Naive thymus-derived CD8-positive, alpha-beta T cell (primary cell): ENCODE data around the gene STXBP3. TPM values are rescaled to one million over a fixed set of nuclear protein-coding genes. Genes with fewer than 3 reads are reported as not detected.

Source experiments
- ATAC-seq, 2 donors: fragments of 150-1000 bp; cut with Tn5 transposase in 1 of 2; sonication (Bioruptor Pico), chemical (Tn5 transposase) in 1 of 2; 1 replicate in 1 of 2; 2 replicates in 1 of 2; pipeline ENCODE4 v1.10.0; 2021; ENCODE audit warnings: mild to moderate bottlenecking in 2 of 2, moderate library complexity in 2 of 2
- POLR2A ChIA-PET: fragments of 350-600 bp; sonication (Branson Sonifier 250); formaldehyde crosslinking; loops from one replicate; lab custom pipeline; 2021; ENCODE audit warnings: antibody characterized with exemption; lab: Charles Lee
- DNase-seq, 10 donors: peaks; one replicate each; pipeline versions ENCODE4 v3.0.0 to v3.0.0-alpha.2; 2020 to 2022
- H3K27ac Mint-ChIP-seq, 10 donors: one replicate each; pipeline ENCODE4 v1.8.0; 2020 to 2022; ENCODE audit warnings: mild to moderate bottlenecking in 10 of 10, mixed read lengths in 10 of 10, moderate library complexity in 4 of 10, inconsistent platforms in 1 of 10
- H3K27me3 Mint-ChIP-seq, 5 donors: one replicate each; pipeline ENCODE4 v1.8.0; 2021 to 2022; ENCODE audit warnings: mixed read lengths in 5 of 5
- H3K36me3 Mint-ChIP-seq, 3 donors: one replicate each; pipeline ENCODE4 v1.8.0; 2020 to 2022; ENCODE audit warnings: mixed read lengths in 3 of 3, mild to moderate bottlenecking in 2 of 3, inconsistent platforms in 1 of 3
- H3K4me1 Mint-ChIP-seq, 4 donors: one replicate each; pipeline ENCODE4 v1.8.0; 2021 to 2022; ENCODE audit warnings: mixed read lengths in 4 of 4
- H3K4me3 Mint-ChIP-seq, 10 donors: one replicate each; pipeline ENCODE4 v1.8.0; 2020 to 2022; ENCODE audit warnings: mild to moderate bottlenecking in 10 of 10, mixed read lengths in 10 of 10, moderate library complexity in 6 of 10, inconsistent platforms in 1 of 10
- H3K9me3 Mint-ChIP-seq, 9 donors: one replicate each; pipeline ENCODE4 v1.8.0; 2020 to 2022; ENCODE audit warnings: mixed read lengths in 9 of 9, mild to moderate bottlenecking in 3 of 9, inconsistent platforms in 1 of 9, moderate library complexity in 1 of 9
- polyA plus RNA-seq, 3 donors: library from polyadenylated mRNA; unstranded; fragments of 300-500 nt; fragmentation: Illumina TruSeq; gene quantifications; one replicate each; pipeline ENCODE4 v1.2.3, GENCODE V29; 2021
- total RNA-seq, 8 experiments: library from RNA in 2 of 8; stranded (reverse) in 2 of 8; gene quantifications; one replicate each; pipeline ENCODE4 v1.2.3 and lab custom pipeline; 2021 to 2026

STXBP3 gene
- total and polyA plus RNA-seq, 5 experiments from 2014 or later = 39.8 to 83.6 (median 46.1) TPM

DNA sequence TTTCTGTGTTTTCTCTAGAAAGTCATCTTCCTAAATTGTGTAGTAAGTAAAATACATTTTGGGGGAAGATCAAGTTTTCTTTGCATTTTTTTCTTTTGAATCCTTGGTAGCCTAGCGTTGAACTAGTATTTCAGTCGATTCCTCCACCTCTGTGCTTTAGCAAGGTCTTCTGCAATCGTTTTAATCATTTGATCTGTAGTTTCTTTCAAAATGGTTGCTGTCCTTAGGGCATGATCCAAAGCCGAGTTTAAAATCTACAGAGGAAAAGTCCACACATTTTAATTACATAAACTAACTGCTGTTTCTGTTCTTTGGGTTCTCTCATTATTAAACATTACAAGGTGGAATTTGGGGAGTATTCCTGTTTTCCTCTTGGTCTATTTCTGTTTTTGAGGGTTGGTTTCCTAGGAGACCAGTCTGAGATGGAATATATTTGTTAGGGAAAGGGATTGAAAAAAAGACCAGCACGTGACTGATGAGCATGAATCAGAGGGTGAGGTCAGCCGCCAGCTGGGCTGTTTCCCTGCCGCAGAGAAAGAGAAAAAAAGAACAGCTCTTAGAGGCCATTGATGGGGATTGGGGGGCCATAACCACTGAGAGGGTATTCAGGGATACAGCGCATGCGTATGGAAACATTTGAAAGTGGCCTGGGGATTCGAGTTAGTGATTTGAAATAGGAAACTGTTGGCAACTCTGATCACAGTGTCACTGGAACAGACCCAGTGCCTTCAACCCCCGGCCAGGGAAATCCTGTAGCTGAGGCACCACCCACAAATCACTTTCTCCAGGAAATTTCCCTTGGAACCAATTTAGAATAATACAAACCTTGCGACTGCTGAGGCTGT, 69.8 kb downstream of the STXBP3 start:
- Mint-ChIP-seq H3K27ac (no peak overlapping the region), H3K36me3 (peaks cover 0 to 8% (median 0%) of the 10 kb centered on the region in 3 donors), H3K4me1 (peaks cover 0 to 1% (median 0%) of the 10 kb centered on the region in 4 donors), H3K4me3 (no peak overlapping the region), H3K9me3 (no peaks in the 10 kb centered on the region), H3K27me3 (peaks cover 0 to 8% (median 3%) of the 10 kb centered on the region in 5 donors)
- ATAC-seq = no peak
- DNase-seq = no peak
- POLR2A ChIA-PET = no interaction called here

GRCh38 chr1:108817016-108817415, 70.5 kb downstream of the STXBP3 start:
- H3K4me1 Mint-ChIP-seq = peaks cover 0 to 1% (median 0%) of the 10 kb centered on the region in 4 donors
- no peak overlapping the region for H3K27ac Mint-ChIP-seq
- no peak for DNase-seq
- POLR2A ChIA-PET = interaction anchor here (0.7 kb wide), 1 partner anchor 803 kb away, joined by 4 read pairs; no protein-coding TSS in a partner anchor
- H3K4me3 Mint-ChIP-seq = no peak overlapping the region
- H3K27me3 Mint-ChIP-seq = peaks cover 0 to 8% (median 4%) of the 10 kb centered on the region in 5 donors
- H3K36me3 Mint-ChIP-seq = peaks cover 0 to under 1% (median 0%) of the 10 kb centered on the region in 3 donors
- no peaks in the 10 kb centered on the region for H3K9me3 Mint-ChIP-seq
- ATAC-seq = no peak

GRCh38 chr1:108817811-108818210, 71.3 kb downstream of the STXBP3 start:
- ATAC-seq = no peak
- peaks cover 0 to 8% (median 6%) of the 10 kb centered on the region in 5 donors for H3K27me3 Mint-ChIP-seq
- H3K4me3 Mint-ChIP-seq = no peak overlapping the region
- H3K4me1 Mint-ChIP-seq = peaks cover 0 to 1% (median 0%) of the 10 kb centered on the region in 4 donors
- no peak for DNase-seq
- POLR2A ChIA-PET = interaction anchor here (0.6 to 0.7 kb wide), 2 partner anchors 252 to 804 kb away, joined by 3 to 4 read pairs; no protein-coding TSS in a partner anchor
- H3K36me3 Mint-ChIP-seq = no peaks in the 10 kb centered on the region
- no peaks in the 10 kb centered on the region for H3K9me3 Mint-ChIP-seq
- H3K27ac Mint-ChIP-seq = no peak overlapping the region

- Mint-ChIP-seq H3K27me3 (peaks cover 0 to 8% (median 6%) of the 10 kb centered on the region in 5 donors), H3K9me3 (no peaks in the 10 kb centered on the region), H3K27ac (no peak overlapping the region), H3K4me3 (no peak overlapping the region), H3K36me3 (no peaks in the 10 kb centered on the region), H3K4me1 (peaks cover 0 to 1% (median 0%) of the 10 kb centered on the region in 4 donors)
- POLR2A ChIA-PET = interaction anchor here (0.6 kb wide), 1 partner anchor 16 kb away, joined by 3 read pairs; no protein-coding TSS in a partner anchor
- DNase-seq = no peak
- ATAC-seq = no peak
Measured at GRCh38 chr1:108819878-108820277, 73.4 kb downstream of the STXBP3 start.

DNA sequence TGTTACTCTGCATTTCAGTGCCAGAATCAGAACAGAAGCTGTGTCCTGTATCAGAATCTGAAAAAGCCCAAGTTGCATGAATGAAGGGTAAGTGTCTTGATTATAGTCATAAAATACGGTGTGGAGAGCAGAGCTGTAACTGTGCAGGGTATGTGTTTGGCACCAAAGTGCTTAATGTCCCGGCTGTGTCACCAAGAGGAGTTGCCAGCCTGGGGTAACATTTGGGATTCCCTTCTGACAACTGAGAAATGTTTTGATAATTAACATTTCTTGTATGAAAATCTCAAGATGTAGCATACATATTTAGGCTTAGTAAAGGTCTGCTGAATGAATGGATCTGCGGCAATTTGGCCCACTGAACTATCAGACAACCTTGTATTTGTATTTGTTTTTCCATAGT, 77.2 kb downstream of the STXBP3 start:
- no peak for ATAC-seq
- peaks cover 0 to 5% (median 2%) of the 10 kb centered on the region in 4 donors for H3K4me1 Mint-ChIP-seq
- DNase-seq = no peak
- H3K36me3 Mint-ChIP-seq = no peaks in the 10 kb centered on the region
- no peaks in the 10 kb centered on the region for H3K9me3 Mint-ChIP-seq
- no peak overlapping the region for H3K27ac Mint-ChIP-seq
- H3K27me3 Mint-ChIP-seq = peaks cover 0 to 8% (median 8%) of the 10 kb centered on the region in 5 donors
- no peak overlapping the region for H3K4me3 Mint-ChIP-seq
- POLR2A ChIA-PET = no interaction called here

- Mint-ChIP-seq H3K27ac (no peak overlapping the region), H3K4me3 (no peak overlapping the region), H3K4me1 (peaks cover 0 to 5% (median 2%) of the 10 kb centered on the region in 4 donors), H3K9me3 (no peaks in the 10 kb centered on the region), H3K27me3 (peaks cover 0 to 8% (median 8%) of the 10 kb centered on the region in 5 donors), H3K36me3 (no peaks in the 10 kb centered on the region)
- no peak for DNase-seq
- POLR2A ChIA-PET = interaction anchor here (0.6 kb wide), 1 partner anchor 20 kb away, joined by 3 read pairs; no protein-coding TSS in a partner anchor
- no peak for ATAC-seq
Measured at GRCh38 chr1:108824051-108824450, 77.6 kb downstream of the STXBP3 start.

GRCh38 chr1:108826081-108826635, 79.7 kb downstream of the STXBP3 start:
- no peak for ATAC-seq
- H3K4me1 Mint-ChIP-seq = peaks cover 0 to 5% (median 2%) of the 10 kb centered on the region in 4 donors
- H3K27me3 Mint-ChIP-seq = peaks cover 0 to 5% (median 0%) of the 10 kb centered on the region in 5 donors
- peak overlapping the region in 1 of 10 donors; percentile 6 for H3K4me3 Mint-ChIP-seq
- no peak for DNase-seq
- H3K27ac Mint-ChIP-seq = no peak overlapping the region
- H3K9me3 Mint-ChIP-seq = no peaks in the 10 kb centered on the region
- POLR2A ChIA-PET = interaction anchor here (0.9 to 3.4 kb wide), 2 partner anchors 134 to 211 kb away, joined by 3 to 11 read pairs; partner anchors contain the start of gene PRPF38B
- no peaks in the 10 kb centered on the region for H3K36me3 Mint-ChIP-seq

DNA sequence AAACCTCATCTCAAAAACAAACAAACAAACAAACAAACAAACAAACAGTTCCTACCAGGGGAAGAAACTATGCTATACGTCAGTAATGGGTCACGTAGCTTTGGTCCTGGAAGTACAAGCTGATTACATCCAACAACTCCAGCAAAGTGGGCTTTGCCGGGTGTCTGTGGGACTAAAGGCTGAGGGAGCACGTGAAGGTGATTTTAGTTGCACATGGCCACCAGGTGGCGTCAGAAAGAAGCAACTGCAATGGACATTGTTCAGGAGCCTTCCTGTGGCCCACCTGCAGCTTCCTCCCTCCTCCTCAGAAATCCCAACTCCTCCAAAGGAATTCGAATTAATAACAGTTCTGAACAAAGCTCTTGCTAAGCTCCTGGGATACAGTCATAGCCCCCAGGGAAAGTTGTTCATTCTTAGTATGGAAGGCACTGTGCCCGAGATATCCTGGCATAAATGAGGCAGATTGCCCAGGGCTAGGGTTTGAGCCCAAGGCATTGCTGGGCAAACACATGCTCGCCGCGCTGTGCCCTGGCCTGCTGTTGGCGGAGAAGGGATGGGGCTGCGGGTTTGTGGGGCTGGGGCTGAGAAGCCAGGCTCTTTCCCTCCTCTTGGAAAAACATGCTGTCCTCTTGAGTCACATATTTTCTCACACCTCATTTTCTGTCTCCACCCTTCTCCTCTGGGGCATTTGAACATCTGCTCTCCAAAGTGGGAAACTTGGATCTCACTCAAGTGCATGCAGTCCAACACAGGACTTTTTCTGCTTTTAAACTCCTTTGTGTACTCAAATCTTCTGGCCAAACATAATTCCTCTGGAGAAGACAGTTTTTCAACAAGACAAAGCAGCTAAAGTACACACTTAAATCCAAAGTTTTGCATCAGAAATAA, 81.8 kb downstream of the STXBP3 start:
- H3K4me3 Mint-ChIP-seq = no peak overlapping the region
- peaks cover 0 to 5% (median 2%) of the 10 kb centered on the region in 4 donors for H3K4me1 Mint-ChIP-seq
- H3K27ac Mint-ChIP-seq = no peak overlapping the region
- H3K9me3 Mint-ChIP-seq = no peaks in the 10 kb centered on the region
- DNase-seq = peak; percentile 43 to 82 (median 60)
- H3K27me3 Mint-ChIP-seq = peaks cover 0 to 2% (median 0%) of the 10 kb centered on the region in 5 donors
- H3K36me3 Mint-ChIP-seq = no peaks in the 10 kb centered on the region
- POLR2A ChIA-PET = interaction anchor here (3.4 kb wide), 1 partner anchor 136 kb away, joined by 11 read pairs; the partner anchor contains the start of gene PRPF38B
- peak; percentile 60 to 82 for ATAC-seq

DNA sequence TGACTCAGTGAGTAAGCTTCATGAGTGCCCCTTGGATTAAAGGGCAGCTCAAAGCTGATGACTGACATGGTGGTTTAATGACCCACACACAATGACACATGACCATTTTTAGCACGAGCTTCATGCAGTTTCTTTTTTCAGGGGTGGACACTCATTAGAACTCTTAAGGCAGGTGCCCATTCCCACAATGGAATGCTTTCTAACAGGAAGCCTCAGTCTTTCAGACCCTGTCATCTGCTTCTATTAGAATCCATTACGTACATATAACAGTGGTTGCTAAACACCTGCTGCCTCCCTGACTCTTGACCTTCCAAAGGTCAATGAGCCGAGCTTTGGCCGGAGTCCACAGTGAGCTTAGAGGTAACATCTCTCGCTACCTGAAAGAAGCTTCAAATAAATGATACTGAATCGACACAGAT, 83.0 kb downstream of the STXBP3 start:
- DNase-seq = no peak
- POLR2A ChIA-PET = no interaction called here
- Mint-ChIP-seq H3K4me3 (no peak overlapping the region), H3K27me3 (peaks cover 0 to 2% (median 0%) of the 10 kb centered on the region in 5 donors), H3K9me3 (no peaks in the 10 kb centered on the region), H3K27ac (no peak overlapping the region), H3K4me1 (peaks cover 0 to 5% (median 2%) of the 10 kb centered on the region in 4 donors), H3K36me3 (no peaks in the 10 kb centered on the region)
- ATAC-seq = no peak

GRCh38 chr1:108830119-108831008, 83.9 kb downstream of the STXBP3 start:
- Mint-ChIP-seq H3K4me1 (peaks cover 0 to 5% (median 2%) of the 10 kb centered on the region in 4 donors), H3K36me3 (no peaks in the 10 kb centered on the region), H3K4me3 (no peak overlapping the region), H3K9me3 (no peaks in the 10 kb centered on the region), H3K27me3 (peaks cover 0 to 3% (median 0%) of the 10 kb centered on the region in 5 donors), H3K27ac (no peak overlapping the region)
- POLR2A ChIA-PET = no interaction called here
- ATAC-seq (no peak), DNase-seq (no peak)

DNA sequence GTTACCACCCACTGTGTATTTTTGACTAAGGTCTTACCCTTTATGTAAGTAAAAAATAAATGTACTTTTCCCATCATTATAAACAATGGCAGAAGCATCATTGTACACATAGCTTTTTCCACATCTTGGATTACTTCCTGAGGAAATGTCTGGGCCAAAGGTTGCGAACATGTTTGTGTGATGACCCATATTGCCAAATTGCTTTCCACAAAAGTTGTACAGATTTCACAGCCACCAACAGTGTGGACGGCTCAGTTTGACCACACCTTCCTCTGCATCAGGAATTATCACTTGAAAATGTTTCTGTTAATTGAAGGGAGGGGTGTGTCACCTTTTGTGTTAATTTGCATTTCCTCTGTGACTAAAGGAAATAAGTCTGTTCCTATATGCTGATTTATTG, 84.8 kb downstream of the STXBP3 start:
- Mint-ChIP-seq H3K9me3 (no peaks in the 10 kb centered on the region), H3K27me3 (peaks cover 0 to 3% (median 0%) of the 10 kb centered on the region in 5 donors), H3K4me3 (no peak overlapping the region), H3K27ac (no peak overlapping the region), H3K36me3 (no peaks in the 10 kb centered on the region), H3K4me1 (peaks cover 0 to 5% (median 2%) of the 10 kb centered on the region in 4 donors)
- POLR2A ChIA-PET = no interaction called here
- DNase-seq (no peak), ATAC-seq (no peak)
